ENCODE data around the gene MBOAT2.

MBOAT2 gene

DNA sequence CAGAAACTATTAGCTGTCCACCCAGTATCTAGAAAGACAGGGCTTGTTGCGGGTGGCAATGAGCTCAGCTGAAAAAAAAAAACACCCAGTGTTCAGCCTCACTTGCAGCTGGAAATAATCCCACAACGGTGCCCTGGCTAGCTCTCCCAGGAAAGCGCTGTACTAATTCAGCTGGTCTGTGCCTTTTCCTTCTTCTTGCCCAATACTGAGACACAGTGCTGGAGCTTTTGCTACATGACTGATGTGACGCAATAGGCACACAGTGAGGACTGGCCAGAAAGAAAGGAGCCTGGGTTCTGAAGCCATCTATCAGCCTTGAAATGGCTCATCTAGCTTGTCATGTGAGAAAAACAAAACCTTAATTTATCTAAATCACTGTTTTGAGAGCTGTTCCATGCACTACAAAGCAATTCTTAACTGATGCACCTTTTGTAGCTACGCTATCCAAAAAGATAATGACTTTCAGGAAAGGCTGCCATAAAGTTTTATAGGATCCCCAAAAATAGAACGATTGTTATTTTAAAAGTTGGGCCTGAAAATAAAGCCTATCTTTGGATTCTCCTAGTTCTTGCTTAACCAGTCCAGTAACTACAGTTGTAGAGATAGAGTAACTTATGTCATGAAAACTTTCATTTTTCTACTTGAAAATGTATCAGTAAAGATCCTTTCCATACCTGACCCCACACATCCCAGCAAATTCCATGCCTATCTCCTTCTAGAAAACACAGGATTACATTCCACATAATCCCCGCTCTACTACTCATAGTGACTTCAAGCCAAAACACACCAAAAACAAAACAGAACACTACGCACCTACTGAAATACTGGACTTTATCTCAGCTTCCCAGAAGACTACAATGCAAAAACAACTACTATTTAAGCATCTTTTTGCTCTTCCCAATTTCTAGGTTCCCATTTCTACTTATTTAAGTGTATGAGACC, 181.9 kb downstream of the MBOAT2 start:
- H3F3A ChIP-seq (ENCODE audit: insufficient read depth) = no peaks in the 10 kb centered on the region

DNA sequence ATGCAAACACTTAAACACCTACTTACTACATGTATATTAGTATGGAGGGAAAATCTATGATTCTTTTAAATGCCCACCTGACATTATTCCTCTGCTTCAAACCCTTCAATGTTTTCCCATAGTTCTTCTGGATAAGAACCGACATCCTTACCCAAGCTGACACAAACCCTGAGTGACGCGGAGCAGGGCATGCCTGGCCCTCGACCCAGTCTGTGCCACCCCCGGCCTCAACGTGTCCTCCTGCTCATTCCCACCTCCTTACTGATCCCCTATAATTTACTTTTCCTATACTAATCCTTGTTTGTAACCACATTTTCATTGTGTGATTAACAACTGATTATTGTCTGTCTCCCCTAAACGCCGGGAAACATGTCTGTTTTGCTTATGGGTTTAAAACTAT, 183.5 kb downstream of the MBOAT2 start:
- no peaks in the 10 kb centered on the region for H4K20me1 ChIP-seq (ENCODE audit: low read depth, low read length)
- H3K9me2 ChIP-seq (replicated peaks; ENCODE audit: insufficient read depth, low read length) = no peaks in the 10 kb centered on the region
- H2AFZ ChIP-seq (ENCODE audit: low read depth, low read length, severe bottlenecking) = no peak overlapping the region
- H3K27me3 ChIP-seq (ENCODE audit: low read length) = no peaks in the 10 kb centered on the region
- no peak overlapping the region for H3K4me3 ChIP-seq (ENCODE audit: insufficient read depth, low read length, poor library complexity, severe bottlenecking)
- no peaks in the 10 kb centered on the region for H3F3A ChIP-seq (ENCODE audit: insufficient read depth)
- no peaks in the 10 kb centered on the region for H3K36me3 ChIP-seq (ENCODE audit: low read length)
- no peak overlapping the region for H3K4me2 ChIP-seq (ENCODE audit: low read depth, low read length, poor library complexity, severe bottlenecking)
- no peak overlapping the region for H3K9ac ChIP-seq (ENCODE audit: low read length)
- no peak for TF ChIP-seq EZH2phosphoT487 (conservative IDR thresholded peaks at IDR 0.05; ENCODE audit: low read length)
- TF ChIP-seq, protein P1, sequence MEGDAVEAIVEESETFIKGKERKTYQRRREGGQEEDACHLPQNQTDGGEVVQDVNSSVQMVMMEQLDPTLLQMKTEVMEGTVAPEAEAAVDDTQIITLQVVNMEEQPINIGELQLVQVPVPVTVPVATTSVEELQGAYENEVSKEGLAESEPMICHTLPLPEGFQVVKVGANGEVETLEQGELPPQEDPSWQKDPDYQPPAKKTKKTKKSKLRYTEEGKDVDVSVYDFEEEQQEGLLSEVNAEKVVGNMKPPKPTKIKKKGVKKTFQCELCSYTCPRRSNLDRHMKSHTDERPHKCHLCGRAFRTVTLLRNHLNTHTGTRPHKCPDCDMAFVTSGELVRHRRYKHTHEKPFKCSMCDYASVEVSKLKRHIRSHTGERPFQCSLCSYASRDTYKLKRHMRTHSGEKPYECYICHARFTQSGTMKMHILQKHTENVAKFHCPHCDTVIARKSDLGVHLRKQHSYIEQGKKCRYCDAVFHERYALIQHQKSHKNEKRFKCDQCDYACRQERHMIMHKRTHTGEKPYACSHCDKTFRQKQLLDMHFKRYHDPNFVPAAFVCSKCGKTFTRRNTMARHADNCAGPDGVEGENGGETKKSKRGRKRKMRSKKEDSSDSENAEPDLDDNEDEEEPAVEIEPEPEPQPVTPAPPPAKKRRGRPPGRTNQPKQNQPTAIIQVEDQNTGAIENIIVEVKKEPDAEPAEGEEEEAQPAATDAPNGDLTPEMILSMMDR (IDR thresholded peaks at IDR 0.05; ENCODE audit: insufficient read depth, low read length, poor library complexity, severe bottlenecking) = no peak
- H3K9me3 ChIP-seq (ENCODE audit: insufficient read depth, low read length) = no peaks in the 10 kb centered on the region
- H3K79me2 ChIP-seq (ENCODE audit: insufficient read depth, low read length) = no peaks in the 10 kb centered on the region
- no peak overlapping the region for H3K27ac ChIP-seq (ENCODE audit: low read depth, low read length)

More for the DNA sequence above, 181.9 kb downstream of the MBOAT2 start:
- H3K36me3 ChIP-seq (ENCODE audit: low read length) = no peaks in the 10 kb centered on the region
- H3K9ac ChIP-seq (ENCODE audit: low read length) = no peak overlapping the region
- H4K20me1 ChIP-seq (ENCODE audit: low read depth, low read length) = no peaks in the 10 kb centered on the region
- H2AFZ ChIP-seq (ENCODE audit: low read depth, low read length, severe bottlenecking) = no peak overlapping the region
- H3K27ac ChIP-seq (ENCODE audit: low read depth, low read length) = no peak overlapping the region
- TF ChIP-seq, protein P1 (IDR thresholded peaks at IDR 0.05; ENCODE audit: insufficient read depth, low read length, poor library complexity, severe bottlenecking) = no peak
- no peak for TF ChIP-seq EZH2phosphoT487 (conservative IDR thresholded peaks at IDR 0.05; ENCODE audit: low read length)
- H3K9me2 ChIP-seq (replicated peaks; ENCODE audit: insufficient read depth, low read length) = no peaks in the 10 kb centered on the region
- H3K4me2 ChIP-seq (ENCODE audit: low read depth, low read length, poor library complexity, severe bottlenecking) = no peak overlapping the region
- H3K9me3 ChIP-seq (ENCODE audit: insufficient read depth, low read length) = no peaks in the 10 kb centered on the region
- H3K4me3 ChIP-seq (ENCODE audit: insufficient read depth, low read length, poor library complexity, severe bottlenecking) = no peak overlapping the region
- H3K79me2 ChIP-seq (ENCODE audit: insufficient read depth, low read length) = no peaks in the 10 kb centered on the region
- H3K27me3 ChIP-seq (ENCODE audit: low read length) = no peaks in the 10 kb centered on the region

DNA sequence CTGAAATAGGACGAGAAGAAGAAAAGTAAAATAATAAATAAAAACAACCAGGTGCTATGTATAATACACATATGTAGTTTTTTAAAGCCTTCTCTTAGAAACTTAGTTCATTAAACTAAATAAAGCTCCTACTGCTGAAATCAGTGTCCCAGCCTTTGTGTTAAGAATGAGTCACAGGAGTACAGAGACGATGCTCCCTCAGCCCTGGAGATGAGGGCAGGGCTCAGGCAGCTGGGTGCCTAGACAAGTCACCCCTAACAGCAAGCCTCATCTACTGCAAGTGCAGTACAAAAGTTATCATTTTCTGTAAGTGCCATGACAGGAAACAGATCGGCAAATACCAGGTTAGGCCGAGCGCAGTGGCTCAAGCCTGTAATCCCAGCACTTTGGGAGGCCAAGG, 184.3 kb downstream of the MBOAT2 start:
- Histone ChIP-seq H3K4me3 (ENCODE audit: insufficient read depth, low read length, poor library complexity, severe bottlenecking) (no peak overlapping the region), H3K36me3 (ENCODE audit: low read length) (no peaks in the 10 kb centered on the region), H3K9ac (ENCODE audit: low read length) (no peak overlapping the region), H3K9me2 (replicated peaks; ENCODE audit: insufficient read depth, low read length) (no peaks in the 10 kb centered on the region), H3F3A (ENCODE audit: insufficient read depth) (no peaks in the 10 kb centered on the region), H3K27me3 (ENCODE audit: low read length) (no peaks in the 10 kb centered on the region), H3K9me3 (ENCODE audit: insufficient read depth, low read length) (no peaks in the 10 kb centered on the region), H3K79me2 (ENCODE audit: insufficient read depth, low read length) (no peaks in the 10 kb centered on the region), H3K4me2 (ENCODE audit: low read depth, low read length, poor library complexity, severe bottlenecking) (no peak overlapping the region), H2AFZ (ENCODE audit: low read depth, low read length, severe bottlenecking) (no peak overlapping the region), H3K27ac (ENCODE audit: low read depth, low read length) (no peak overlapping the region), H4K20me1 (ENCODE audit: low read depth, low read length) (no peaks in the 10 kb centered on the region)
- TF ChIP-seq EZH2phosphoT487 (conservative IDR thresholded peaks at IDR 0.05; ENCODE audit: low read length) = no peak
- TF ChIP-seq, protein P1 (IDR thresholded peaks at IDR 0.05; ENCODE audit: insufficient read depth, low read length, poor library complexity, severe bottlenecking) = no peak

All from SU-DHL-6 (cell line).